SK-N-SH (cell line): ENCODE measurements around the gene KRT23.

Experiments
- CTCF ChIP-seq: fragments of 200-600 bp; sonication (generic); IDR thresholded peaks from 2 replicates; pipeline ENCODE4 v1.6.1; 2017; ENCODE audit warnings: antibody characterized with exemption, mild to moderate bottlenecking, moderate library complexity
- FOSL2 ChIP-seq: IDR thresholded peaks from 2 replicates; pipeline ENCODE4 v1.4.0; 2012; ENCODE audit warnings: low read depth, mild to moderate bottlenecking, moderate library complexity, borderline replicate concordance
- FOXJ3 ChIP-seq: sonication (generic); formaldehyde crosslinking; IDR thresholded peaks from 2 replicates; pipeline ENCODE4 v1.5.1; 2020; ENCODE audit warnings: mild to moderate bottlenecking, missing genetic modification reagents
- IRF3 ChIP-seq: fragments of 150-350 bp; IDR thresholded peaks from 2 replicates; pipeline ENCODE4 v1.6.1; 2016; ENCODE audit warnings: mild to moderate bottlenecking, low read depth, low read length
- MAX ChIP-seq: IDR thresholded peaks from 2 replicates; pipeline ENCODE4 v1.4.0; 2012; ENCODE audit warnings: low read depth
- NFIC ChIP-seq: IDR thresholded peaks from 2 replicates; pipeline ENCODE4 v1.4.0; 2012; ENCODE audit warnings: borderline replicate concordance
- POLR2AphosphoS5 ChIP-seq: IDR thresholded peaks from 2 replicates; pipeline ENCODE4 v1.6.1; 2012; ENCODE audit warnings: low read depth, low read length
- REST ChIP-seq: IDR thresholded peaks from 2 replicates; pipeline ENCODE4 v1.6.1; 2012; ENCODE audit warnings: mild to moderate bottlenecking, low read depth, low read length, moderate library complexity
- TAF1 ChIP-seq: IDR thresholded peaks from 2 replicates; pipeline ENCODE4 v1.6.1; 2012; ENCODE audit warnings: low read depth, mild to moderate bottlenecking, low read length, moderate library complexity, borderline replicate concordance
- TEAD4 ChIP-seq: IDR thresholded peaks from 2 replicates; pipeline ENCODE4 v1.4.0; 2012; ENCODE audit warnings: mild to moderate bottlenecking, borderline replicate concordance; ENCODE audit not compliant: insufficient read depth

- TF ChIP-seq IRF3 = no peak
- TF ChIP-seq CTCF = no peak
- TF ChIP-seq FOXJ3 (CRISPR knock-in tag) = no peak
- no peak for TF ChIP-seq REST
- no peak for TF ChIP-seq NFIC
- TF ChIP-seq TEAD4 = no peak
- no peak for TF ChIP-seq FOSL2
- TF ChIP-seq MAX = no peak
- no peak for TF ChIP-seq POLR2AphosphoS5
- no peak for TF ChIP-seq TAF1
Measured at GRCh38 chr17:40942553-40942952, 5.1 kb upstream of the KRT23 start.
